Measurements from ENCODE around the gene MDM2. TPM values are rescaled to one million over a fixed set of nuclear protein-coding genes. Genes with fewer than 3 reads are reported as not detected.
A peak's percentile ranks its signal among the peaks of the same experiment; 100 is the strongest.

Gene MDM2
- total and polyA plus RNA-seq, 2 of the 13 experiments (the other 11 are each of a cell fraction or from before 2014, with no cell fraction given): 29.3 to 314 TPM

- TF ChIP-seq YY1 (IDR thresholded peaks at IDR 0.05; ENCODE audit: insufficient read depth, insufficient replicate concordance, low read depth, low read length): no peak
- peak; percentile 56 for TF ChIP-seq ZNF644 (CRISPR knock-in tag; IDR thresholded peaks at IDR 0.05; ENCODE audit: low read depth)
- TF ChIP-seq KMT2A (CRISPR knock-in tag; IDR thresholded peaks at IDR 0.05): no peak
- TF ChIP-seq ATM (IDR thresholded peaks at IDR 0.05; ENCODE audit: borderline replicate concordance): no peak
- no peak; the same call in 1 of the 2 replicates for TF ChIP-seq ZNF33B (CRISPR knock-in tag; IDR thresholded peaks at IDR 0.05)
- TF ChIP-seq PAF1 (CRISPR knock-in tag; IDR thresholded peaks at IDR 0.05): no peak
- no peak for TF ChIP-seq IKZF5 (CRISPR knock-in tag; IDR thresholded peaks at IDR 0.05)
- TF ChIP-seq HOXA5 (CRISPR knock-in tag; IDR thresholded peaks at IDR 0.05): peak; percentile 62; the same call in 1 of the 2 replicates
- TF ChIP-seq ZNF12 (CRISPR knock-in tag; IDR thresholded peaks at IDR 0.05): no peak
- no peak for TF ChIP-seq ZNF747 (CRISPR knock-in tag; IDR thresholded peaks at IDR 0.05; ENCODE audit: borderline replicate concordance)
- TF ChIP-seq JUNB (CRISPR knock-in tag; IDR thresholded peaks at IDR 0.05; ENCODE audit: borderline replicate concordance): no peak
- TF ChIP-seq IKZF4 (CRISPR knock-in tag; IDR thresholded peaks at IDR 0.05; ENCODE audit: borderline replicate concordance, low read depth, not compliant biosample characterization): no peak
- TF ChIP-seq NFRKB (IDR thresholded peaks at IDR 0.05): no peak
- no peak for TF ChIP-seq ATF5 (CRISPR knock-in tag; IDR thresholded peaks at IDR 0.05; ENCODE audit: low read depth)
- no peak for TF ChIP-seq ZNF790 (CRISPR knock-in tag; IDR thresholded peaks at IDR 0.05; ENCODE audit: borderline replicate concordance)
- no peak for TF ChIP-seq PRPF4 (IDR thresholded peaks at IDR 0.05; ENCODE audit: low read depth, low read length, poor library complexity, severe bottlenecking)
- no peak for TF ChIP-seq ELK4 (CRISPR knock-in tag; IDR thresholded peaks at IDR 0.05; ENCODE audit: borderline replicate concordance)
- TF ChIP-seq HNF4A (CRISPR knock-in tag; IDR thresholded peaks at IDR 0.05): 0 out of 2 replicates have a peak, but pooled peaks have one; percentile 29
- no peak for TF ChIP-seq BCL3 (CRISPR knock-in tag; IDR thresholded peaks at IDR 0.05)
- TF ChIP-seq ZNF724P (CRISPR knock-in tag; IDR thresholded peaks at IDR 0.05; ENCODE audit: borderline replicate concordance): 0 out of 2 replicates have a peak, but pooled peaks have one; percentile 77
- no peak for TF ChIP-seq SNAPC5 (CRISPR knock-in tag; IDR thresholded peaks at IDR 0.05; ENCODE audit: borderline replicate concordance)
- no peak for TF ChIP-seq ZNF672 (CRISPR knock-in tag; IDR thresholded peaks at IDR 0.05)
- TF ChIP-seq FOXK2 (IDR thresholded peaks at IDR 0.05): peak; percentile 73
Measured at GRCh38 chr12:68789144-68789878, 18.7 kb upstream of the MDM2 start (continued).

Measured in HepG2 (cell line).